OCI-LY3 (cell line): Measurements from ENCODE around the gene IGSF3.
"Not testable (repeated sequence)": the region's sequence is repeated elsewhere in the genome, so short reads cannot be mapped to it uniquely, and the experiment has no call there.

Experiments
- EZH2phosphoT487 ChIP-seq: fragments of 200-600 bp; shearing (Covaris generic); IDR thresholded peaks from 2 replicates; pipeline ENCODE4 v1.6.1; 2018; ENCODE audit warnings: antibody characterized with exemption, mixed run types, low read depth
- TF ChIP-seq, protein P1 (sequence below): fragments of 200-600, 300-600 bp; sonication (generic); IDR thresholded peaks from 2 replicates; pipeline ENCODE4 v1.5.1; 2014; ENCODE audit warnings: antibody characterized with exemption, low read length, low read depth

- TF ChIP-seq, protein P1, sequence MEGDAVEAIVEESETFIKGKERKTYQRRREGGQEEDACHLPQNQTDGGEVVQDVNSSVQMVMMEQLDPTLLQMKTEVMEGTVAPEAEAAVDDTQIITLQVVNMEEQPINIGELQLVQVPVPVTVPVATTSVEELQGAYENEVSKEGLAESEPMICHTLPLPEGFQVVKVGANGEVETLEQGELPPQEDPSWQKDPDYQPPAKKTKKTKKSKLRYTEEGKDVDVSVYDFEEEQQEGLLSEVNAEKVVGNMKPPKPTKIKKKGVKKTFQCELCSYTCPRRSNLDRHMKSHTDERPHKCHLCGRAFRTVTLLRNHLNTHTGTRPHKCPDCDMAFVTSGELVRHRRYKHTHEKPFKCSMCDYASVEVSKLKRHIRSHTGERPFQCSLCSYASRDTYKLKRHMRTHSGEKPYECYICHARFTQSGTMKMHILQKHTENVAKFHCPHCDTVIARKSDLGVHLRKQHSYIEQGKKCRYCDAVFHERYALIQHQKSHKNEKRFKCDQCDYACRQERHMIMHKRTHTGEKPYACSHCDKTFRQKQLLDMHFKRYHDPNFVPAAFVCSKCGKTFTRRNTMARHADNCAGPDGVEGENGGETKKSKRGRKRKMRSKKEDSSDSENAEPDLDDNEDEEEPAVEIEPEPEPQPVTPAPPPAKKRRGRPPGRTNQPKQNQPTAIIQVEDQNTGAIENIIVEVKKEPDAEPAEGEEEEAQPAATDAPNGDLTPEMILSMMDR = not testable (repeated sequence)
- TF ChIP-seq EZH2phosphoT487 = not testable (repeated sequence)
Measured at GRCh38 chr1:116599369-116599768, 68.2 kb downstream of the IGSF3 start.
